ENCODE measurements around the gene BCAM.
"Not testable (repeated sequence)": the region's sequence is repeated elsewhere in the genome, so short reads cannot be mapped to it uniquely, and the experiment has no call there.

Gene BCAM

DNA sequence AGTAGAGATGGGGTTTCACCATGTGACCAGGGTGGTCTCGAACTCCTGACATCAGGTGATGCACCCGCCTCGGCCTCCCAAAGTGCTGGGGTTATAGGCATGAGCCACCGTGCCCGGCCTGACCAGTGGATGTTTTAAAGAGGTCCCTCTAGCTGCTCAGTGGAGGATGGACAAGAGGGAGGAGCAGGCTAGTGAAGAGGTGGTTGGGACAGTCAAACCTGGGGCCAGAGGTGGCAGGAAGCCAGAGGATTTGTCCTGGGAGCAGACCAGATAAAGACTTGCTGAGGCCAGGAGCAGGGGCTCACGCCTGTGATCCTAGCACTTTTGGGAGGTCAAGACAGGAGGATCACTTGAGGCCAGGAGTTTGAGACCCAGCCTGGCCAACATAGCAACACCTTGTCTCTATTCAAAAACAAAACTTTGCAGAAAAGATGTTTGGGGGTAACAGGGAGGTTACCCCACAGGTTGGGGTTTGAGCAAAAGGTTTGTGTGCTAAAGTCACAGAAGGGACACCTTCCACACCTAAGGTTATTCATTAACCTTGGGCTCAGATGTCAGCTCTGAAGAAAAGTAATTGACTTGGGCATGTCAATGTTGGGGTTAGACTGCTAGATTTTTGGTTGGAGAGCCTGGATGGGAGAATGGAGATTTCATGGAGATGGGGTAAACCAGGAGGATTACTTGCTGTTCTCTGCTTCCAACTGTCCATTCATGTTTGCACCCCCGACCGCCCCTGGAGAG is 9.0 kb downstream of the BCAM start:
- DNase-seq (ENCODE audit: low read depth, low spot score) = no peak

DNA sequence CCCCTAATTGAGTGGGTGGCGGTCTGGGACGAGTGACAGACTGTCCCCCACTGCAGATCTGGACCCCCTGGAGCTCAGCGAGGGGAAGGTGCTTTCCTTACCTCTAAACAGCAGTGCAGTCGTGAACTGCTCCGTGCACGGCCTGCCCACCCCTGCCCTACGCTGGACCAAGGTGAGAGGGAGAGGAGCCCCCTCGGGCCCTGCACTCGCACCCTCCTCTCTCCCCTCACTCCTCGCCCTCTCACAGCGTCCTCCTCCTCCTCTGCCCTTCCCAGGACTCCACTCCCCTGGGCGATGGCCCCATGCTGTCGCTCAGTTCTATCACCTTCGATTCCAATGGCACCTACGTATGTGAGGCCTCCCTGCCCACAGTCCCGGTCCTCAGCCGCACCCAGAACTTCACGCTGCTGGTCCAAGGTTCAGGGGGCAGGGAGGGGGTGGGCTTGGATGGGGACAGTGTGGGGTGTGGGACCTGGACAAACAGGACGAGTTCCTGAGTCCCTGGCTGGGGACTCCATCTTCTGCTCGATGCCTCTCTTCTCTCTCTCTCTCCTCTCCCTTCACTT is 9.6 kb downstream of the BCAM start:
- no peak for DNase-seq (ENCODE audit: low read depth, low spot score)

DNA sequence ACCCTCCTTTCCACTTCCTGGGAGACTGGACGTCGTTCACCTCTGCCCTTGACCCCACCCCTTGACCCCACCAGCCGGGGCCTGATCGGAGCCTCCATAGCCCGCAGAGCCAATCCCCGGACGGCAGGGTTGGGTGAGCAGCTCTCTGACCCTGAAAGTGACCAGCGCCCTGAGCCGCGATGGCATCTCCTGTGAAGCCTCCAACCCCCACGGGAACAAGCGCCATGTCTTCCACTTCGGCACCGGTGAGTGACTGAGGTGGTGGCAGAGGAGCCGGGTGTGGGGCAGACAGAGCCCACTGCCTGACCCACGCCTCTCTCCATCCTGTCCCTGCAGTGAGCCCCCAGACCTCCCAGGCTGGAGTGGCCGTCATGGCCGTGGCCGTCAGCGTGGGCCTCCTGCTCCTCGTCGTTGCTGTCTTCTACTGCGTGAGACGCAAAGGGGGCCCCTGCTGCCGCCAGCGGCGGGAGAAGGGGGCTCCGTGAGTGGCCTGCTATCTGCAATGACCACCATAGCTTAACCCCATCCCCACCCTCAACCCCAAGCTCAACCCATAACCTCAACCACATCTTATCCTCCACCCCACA is 10.4 kb downstream of the BCAM start:
- no peak for DNase-seq (ENCODE audit: low read depth, low spot score)

DNA sequence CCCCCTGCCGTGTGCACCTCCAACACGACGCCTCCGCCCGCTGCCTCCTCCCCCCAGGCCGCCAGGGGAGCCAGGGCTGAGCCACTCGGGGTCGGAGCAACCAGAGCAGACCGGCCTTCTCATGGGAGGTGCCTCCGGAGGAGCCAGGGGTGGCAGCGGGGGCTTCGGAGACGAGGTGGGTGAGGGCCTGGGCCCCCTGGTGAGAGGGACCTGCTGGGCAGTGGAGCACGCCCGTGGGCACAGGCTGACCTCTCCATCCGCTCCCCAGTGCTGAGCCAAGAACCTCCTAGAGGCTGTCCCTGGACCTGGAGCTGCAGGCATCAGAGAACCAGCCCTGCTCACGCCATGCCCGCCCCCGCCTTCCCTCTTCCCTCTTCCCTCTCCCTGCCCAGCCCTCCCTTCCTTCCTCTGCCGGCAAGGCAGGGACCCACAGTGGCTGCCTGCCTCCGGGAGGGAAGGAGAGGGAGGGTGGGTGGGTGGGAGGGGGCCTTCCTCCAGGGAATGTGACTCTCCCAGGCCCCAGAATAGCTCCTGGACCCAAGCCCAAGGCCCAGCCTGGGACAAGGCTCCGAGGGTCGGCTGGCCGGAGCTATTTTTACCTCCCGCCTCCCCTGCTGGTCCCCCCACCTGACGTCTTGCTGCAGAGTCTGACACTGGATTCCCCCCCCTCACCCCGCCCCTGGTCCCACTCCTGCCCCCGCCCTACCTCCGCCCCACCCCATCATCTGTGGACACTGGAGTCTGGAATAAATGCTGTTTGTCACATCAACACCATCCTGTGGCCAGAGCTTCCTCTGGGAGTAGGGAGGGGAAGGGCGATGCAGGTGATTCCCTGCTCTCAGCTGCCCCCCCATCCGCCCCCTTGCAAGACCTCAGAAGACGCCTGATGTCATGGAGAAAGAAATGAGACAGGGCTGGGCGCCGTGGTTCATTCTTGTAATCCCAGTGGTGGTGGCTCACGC is 12.0 kb downstream of the BCAM start:
- no peak for DNase-seq (ENCODE audit: low read depth, low spot score)

DNA sequence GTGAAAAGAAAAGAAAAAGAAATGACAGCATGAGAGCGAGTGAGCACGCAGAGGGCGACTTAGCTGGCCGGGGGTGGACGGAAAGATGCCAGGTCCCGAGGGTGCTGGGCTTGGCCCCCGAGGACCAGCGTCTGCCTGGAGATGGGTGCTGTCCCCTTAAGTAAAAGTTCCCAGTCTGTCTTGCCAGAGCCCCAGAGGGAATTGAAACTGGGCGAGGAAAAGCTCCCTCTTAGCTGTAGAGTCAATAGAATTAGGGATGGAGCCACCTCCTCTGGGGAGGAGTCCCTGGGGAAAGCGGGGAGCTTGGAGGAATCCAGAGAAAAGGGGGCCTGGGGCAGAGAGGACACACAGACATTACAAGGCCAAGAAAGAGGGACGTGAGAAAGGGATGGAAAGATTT is 13.3 kb downstream of the BCAM start:
- DNase-seq (ENCODE audit: low read depth, low spot score) = no peak

DNA sequence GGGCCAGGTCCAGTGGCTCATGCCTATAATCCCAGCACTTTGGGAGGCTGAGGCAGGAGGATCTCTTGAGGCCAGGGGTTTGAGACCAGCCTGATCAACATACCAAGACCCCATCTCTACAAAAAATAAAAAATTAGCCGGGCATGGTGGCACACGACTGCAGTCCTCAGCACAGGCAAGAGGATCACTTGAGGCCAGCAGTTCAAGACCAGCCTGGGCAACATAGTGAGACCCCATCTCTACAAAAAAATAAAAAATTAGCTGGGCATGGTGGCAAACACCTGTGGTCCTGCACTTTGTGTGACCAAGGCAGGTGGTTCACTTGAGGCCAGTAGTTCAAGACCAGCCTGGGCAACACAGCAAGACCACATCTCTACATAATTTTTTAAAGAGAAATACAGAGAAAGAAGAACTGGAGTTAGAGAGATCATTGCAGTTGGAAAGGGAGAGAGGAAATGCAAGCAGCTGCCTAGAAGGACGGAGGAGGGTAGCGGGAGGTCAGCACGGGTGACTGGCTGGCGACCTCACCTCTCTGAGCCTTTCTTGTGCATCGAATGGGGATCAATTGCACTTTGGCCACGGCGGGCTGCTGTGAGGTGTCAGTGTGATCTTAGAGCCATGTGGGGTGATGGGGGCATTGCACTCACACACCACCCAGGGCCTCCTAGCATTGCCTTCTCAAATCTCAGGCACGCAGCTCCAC is 13.9 kb downstream of the BCAM start:
- no peak for DNase-seq (ENCODE audit: low read depth, low spot score)

DNA sequence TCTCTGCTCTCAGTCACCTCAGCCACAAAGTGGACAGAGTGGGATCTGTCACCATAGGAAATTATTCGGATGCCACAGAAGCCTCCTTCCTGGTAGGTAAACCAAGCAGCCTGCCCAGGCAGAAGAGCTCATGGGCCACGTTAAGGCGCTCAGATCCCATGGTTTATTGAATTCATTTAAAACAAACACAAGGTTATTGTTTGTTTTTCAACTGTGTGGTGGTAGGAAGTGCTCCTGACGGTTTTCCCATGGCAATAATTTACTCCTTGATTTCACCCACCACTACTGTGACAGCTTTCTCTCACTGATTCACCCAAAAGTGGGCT is 14.4 kb downstream of the BCAM start:
- no peak for DNase-seq (ENCODE audit: low read depth, low spot score)

DNA sequence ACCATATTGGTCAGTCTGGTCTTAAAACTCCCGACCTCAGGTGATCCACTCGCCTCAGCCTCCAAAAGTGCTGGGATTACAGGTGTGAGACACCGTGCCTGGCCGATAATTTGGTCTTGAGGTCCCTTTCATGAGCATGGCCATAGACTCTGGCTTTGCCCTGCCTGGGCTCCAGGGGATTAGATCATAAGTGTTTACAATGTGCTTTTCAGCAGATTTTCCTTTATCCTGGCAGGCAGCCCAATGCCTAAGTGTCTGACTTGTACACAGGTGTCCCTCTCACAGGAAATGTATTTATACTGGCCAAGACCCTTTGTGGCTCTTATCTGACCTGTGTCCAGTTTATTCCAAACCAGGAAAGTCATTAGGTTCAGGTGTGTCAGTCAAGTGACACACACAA is 15.9 kb downstream of the BCAM start:
- no peak for DNase-seq (ENCODE audit: low read depth, low spot score)

DNA sequence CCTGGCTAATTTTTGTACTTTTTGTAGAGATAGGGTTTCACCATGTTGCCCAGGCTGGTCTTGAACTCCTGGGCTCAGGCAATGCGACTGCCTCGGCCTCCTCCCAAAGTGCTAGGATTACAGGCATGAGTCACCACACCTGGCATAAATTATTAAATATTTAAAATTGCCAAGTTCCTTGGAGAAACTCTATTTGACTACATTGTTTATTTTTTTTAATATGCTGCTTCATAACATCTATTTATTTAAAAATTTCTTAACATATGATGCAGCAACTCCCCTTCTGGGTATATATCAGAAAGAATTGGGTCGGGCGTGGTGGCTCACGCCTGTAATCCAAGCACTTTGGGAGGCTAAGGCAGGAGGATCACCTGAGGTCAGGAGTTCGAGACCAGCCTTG is 24.0 kb downstream of the BCAM start:
- DNase-seq (ENCODE audit: low read depth, low spot score) = not testable (repeated sequence)

DNA sequence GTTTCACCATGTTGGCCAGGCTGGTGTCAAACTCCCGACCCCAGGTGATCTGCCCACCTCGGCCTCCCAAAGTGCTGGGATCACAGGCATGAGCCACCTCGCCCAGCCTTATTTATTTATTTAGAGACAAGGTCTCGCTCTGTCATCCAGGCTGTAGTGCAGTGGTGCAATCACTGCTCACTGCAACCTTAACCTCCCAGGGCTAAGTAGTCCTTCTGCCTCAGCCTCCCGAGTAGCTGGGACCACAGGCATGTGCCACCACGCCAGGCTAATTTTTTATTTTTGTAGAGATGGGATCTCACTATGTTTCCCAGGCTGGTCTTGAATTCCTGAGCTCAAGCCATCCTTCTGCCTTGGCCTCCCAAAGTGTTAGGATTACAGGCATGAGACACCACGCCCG is 25.5 kb downstream of the BCAM start:
- not testable (repeated sequence) for DNase-seq (ENCODE audit: low read depth, low spot score)

DNA sequence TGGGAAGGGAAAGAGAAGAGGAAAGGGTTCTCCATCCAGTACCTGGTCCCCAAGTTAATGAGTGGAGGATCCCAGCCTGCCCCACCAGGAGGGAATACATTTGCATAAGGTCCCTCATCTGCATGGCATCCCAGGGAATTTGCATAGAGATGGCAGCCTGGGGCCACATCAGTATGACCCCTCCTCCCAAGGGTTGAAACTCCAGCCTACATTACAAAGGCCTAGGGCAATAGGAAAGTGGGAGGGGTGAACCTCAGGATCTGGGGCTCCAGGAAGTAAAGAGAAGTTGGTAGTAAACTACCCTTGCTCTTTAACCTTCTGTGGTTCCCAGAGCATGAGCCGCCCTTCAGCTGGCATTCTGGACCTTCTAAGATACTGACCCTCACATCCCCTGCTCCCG is 30.4 kb downstream of the BCAM start:
- no peak for DNase-seq (ENCODE audit: low read depth, low spot score)

DNA sequence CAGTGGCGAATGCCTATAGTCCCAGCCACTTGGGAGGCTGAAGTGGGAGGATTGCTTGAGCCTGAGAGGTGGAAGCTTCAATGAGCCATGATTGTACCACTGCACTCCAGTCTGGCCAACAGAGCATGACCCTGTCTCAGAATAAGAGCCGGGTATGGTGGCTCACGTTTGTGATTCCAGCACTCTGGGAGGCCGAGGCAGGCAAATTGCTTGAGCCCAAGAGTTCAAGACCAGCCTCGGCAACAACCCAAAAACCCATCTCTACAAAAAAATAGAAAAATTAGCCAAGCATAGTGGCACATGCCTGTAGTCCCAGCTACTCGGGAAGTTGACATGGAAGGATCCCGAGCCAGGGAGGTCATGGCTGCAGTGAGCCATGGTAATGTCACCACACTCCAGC is 31.9 kb downstream of the BCAM start:
- DNase-seq (ENCODE audit: low read depth, low spot score) = no peak

DNA sequence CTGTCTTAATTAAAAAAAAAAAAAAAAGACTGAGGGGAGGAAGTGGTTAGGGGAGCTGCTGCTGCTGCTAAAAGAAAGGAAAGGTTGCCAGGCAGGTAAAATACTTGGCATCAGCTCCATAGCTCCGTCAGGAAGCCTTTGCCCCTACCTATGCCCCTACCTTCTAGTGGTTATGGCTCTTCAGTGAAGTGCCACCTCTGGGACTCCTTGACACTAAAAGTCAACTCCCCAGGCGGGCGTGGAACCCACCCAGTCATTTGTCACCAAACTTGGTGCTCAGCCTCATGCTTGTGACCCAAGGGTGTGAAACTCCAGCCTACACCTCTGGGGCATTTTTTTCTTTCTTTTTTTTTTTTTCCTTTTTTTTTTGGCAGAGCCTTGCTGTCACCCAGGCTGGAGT is 32.3 kb downstream of the BCAM start:
- DNase-seq (ENCODE audit: low read depth, low spot score) = no peak

DNA sequence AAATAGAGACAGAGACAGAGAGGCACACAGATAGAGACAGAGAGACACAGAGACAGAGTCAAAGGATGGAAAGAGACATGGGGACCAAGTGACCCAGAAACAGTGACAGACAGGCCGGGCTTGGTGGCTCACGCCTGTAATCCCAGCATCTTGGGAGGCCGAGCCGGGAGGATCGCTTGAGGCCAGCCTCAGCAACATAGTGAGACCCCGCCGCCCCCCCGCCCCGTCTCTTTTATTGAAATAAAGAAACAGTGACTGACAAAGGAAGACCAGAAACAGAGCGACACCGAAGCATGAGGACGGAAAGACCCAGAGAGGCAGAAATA is 36.3 kb downstream of the BCAM start:
- DNase-seq (ENCODE audit: low read depth, low spot score) = no peak

DNA sequence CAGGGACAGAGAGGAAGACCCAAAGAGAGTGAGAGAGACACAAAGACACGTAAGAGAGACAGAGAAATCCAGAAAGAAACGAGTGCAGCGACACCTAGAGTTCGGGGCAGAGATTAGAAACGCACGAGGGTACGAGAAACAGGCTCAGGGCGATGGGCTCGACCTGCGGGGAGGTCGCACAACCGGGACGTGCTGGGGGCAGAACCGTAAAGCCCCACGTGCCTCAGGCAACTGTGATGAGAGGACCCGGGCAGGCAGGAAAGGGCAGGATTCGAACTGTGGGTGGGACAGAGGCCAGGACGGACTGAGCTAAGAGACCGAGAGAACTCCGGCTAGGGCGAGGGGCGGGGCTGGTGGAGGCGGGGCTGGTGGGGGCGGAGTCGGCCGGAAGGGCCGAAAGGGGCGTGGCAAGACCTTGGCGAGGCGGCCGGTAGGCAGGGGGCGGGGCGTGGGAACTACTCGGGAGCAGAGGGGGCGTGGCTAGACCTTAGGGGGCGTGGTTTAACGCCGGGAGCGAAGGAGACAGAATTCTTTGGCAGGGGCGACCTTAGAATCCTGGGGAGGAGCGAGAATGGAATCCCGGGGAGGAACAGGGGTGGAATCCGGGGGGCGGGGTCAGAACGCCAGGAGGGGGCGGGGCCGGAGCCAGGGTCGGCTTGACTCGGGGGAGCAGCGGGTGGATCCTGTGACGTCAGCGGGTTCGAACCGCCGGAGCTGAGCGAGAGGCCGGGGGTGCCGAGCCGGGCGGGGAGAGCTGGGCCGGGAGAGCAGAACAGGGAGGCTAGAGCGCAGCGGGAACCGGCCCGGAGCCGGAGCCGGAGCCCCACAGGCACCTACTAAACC is 36.9 kb downstream of the BCAM start, which contains the start of gene NECTIN2:
NECTIN2 (plus strand) TSS at position 686 of the 843 bp plus-strand sequence. CDS start 229 bp downstream, outside the sequence.
- DNase-seq (ENCODE audit: low read depth, low spot score) = no peak

DNA sequence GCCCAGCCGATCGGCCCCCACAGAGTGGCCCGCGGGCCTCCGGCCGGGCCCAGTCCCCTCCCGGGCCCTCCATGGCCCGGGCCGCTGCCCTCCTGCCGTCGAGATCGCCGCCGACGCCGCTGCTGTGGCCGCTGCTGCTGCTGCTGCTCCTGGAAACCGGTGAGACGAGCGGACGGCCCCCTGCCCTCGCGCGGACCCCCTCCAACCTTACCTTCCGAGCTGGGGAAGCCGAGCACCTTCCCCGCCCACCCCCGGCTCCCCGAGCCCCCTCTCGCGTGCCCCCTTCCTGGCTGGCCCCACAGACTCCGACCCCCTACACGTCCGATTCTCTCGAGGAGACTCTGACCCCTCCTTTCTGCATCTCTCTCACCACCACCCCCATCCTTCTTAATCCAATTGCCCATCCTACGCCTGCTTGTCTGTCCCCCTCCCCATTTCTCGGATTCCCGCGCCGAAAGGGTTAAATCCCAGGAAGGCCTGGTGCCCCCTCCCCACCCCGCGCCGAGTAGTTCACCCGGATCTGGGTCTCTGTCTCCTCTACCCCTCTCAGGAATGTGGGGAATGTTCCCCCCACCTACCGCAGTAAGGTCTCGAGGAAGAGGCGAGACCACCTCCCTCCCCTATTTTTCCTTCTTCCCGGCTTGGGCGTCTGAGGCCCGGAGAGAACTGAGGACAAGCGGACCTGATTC is 37.7 kb downstream of the BCAM start:
- no peak for DNase-seq (ENCODE audit: low read depth, low spot score)

DNA sequence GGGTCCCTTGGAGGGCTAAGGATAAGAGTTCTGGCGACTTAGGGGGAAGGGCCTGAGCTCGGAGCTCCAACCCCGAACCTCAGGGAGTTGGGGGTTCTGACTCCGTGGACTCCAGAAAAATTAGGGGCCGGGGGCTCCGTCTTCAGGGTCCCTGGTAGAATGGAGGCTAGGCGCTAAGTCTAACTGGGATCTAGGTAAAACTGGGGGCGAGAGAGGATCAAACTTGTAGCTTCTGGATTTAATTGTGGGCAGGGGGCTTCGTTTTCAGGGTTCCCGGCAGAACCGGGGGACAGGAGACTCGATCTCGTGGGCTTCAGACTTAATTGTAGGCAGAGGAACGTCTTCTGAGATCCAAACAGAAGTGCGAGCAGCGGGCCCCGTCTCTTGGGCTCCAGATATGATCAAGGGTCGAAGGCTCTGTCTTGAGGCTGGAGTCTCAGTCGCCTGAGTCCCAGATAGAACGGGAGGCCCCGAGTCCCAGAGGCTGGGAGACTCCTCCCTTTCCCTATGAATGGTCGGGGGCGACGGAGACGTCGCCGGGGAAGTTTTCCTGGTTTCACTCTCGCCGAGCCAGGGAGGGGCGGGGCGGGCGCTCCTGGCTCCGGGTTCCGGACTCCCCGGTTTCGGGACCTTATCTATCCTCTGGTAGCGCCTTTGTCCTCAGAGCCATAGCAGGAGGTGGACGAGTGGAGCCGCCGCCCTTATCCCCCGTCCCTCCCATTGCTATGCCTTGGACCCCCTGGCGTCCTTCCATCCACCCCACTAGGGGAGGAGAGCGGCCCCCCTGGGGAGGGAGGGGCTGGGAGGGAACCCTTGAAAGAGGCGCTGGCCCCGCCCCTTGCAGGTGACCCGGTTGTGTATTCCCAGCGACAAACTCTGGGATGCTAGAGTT is 38.5 kb downstream of the BCAM start:
- no peak for DNase-seq (ENCODE audit: low read depth, low spot score)

DNA sequence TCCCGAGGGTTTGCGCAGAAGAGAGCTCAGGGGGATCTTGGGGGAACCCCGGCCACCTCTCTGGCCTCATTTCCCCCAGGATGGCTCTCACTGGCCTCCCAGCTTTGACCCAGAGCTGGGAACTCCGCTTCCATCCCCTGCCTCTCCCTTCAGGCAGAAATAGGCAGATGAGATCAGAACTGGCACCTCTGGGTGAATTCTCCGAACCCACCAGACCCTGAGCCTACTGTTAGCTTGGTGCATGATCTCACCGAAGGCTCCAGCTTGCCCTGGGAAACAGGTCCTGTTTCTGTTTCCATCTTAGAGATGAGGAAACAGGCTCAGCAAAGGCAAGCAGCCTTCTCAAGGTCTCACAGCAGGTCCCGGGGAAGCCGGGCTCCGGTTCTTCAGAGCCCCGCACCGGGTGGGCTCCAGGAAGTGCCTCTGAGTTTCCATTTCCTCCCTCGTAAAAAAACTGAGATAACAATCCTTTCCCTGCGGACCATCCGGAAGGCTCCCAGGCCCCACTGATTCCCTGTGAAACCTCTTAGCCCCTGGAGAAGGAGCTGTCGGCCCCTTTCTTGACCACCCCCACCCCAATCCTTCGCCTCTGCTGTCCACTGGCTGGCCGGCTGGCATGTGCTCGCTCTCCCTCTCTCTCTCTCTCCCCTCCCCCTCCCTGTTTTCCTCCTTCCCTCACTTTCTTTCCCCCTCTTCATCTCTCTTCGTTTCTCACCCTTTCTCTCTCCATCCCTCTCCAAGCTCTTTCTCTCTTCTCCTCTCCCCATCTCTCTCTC is 39.3 kb downstream of the BCAM start:
- no peak for DNase-seq (ENCODE audit: low read depth, low spot score)

All from iPS DF 19.7 (cell line).